ENCODE data around the gene CIAPIN1.

The CIAPIN1 gene

DNA sequence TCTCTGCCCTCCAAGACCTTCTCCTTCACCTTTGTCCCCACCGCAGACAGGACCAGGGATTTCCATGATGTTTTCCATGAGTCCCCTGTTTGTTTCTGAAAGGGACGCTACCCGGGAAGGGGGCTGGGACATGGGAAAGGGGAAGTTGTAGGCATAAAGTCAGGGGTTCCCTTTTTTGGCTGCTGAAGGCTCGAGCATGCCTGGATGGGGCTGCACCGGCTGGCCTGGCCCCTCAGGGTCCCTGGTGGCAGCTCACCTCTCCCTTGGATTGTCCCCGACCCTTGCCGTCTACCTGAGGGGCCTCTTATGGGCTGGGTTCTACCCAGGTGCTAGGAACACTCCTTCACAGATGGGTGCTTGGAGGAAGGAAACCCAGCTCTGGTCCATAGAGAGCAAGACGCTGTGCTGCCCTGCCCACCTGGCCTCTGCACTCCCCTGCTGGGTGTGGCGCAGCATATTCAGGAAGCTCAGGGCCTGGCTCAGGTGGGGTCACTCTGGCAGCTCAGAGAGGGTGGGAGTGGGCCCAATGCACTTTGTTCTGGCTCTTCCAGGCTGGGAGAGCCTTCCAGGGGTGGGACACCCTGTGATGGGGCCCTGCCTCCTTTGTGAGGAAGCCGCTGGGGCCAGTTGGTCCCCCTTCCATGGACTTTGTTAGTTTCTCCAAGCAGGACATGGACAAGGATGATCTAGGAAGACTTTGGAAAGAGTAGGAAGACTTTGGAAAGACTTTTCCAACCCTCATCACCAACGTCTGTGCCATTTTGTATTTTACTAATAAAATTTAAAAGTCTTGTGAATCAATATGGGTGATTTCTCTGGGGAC is 62.7 kb downstream of the CIAPIN1 start:
- TF ChIP-seq, protein P1, sequence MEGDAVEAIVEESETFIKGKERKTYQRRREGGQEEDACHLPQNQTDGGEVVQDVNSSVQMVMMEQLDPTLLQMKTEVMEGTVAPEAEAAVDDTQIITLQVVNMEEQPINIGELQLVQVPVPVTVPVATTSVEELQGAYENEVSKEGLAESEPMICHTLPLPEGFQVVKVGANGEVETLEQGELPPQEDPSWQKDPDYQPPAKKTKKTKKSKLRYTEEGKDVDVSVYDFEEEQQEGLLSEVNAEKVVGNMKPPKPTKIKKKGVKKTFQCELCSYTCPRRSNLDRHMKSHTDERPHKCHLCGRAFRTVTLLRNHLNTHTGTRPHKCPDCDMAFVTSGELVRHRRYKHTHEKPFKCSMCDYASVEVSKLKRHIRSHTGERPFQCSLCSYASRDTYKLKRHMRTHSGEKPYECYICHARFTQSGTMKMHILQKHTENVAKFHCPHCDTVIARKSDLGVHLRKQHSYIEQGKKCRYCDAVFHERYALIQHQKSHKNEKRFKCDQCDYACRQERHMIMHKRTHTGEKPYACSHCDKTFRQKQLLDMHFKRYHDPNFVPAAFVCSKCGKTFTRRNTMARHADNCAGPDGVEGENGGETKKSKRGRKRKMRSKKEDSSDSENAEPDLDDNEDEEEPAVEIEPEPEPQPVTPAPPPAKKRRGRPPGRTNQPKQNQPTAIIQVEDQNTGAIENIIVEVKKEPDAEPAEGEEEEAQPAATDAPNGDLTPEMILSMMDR (IDR thresholded peaks at IDR 0.05; ENCODE audit: extremely low read depth, insufficient read depth, missing control alignments) = no peak
- in situ Hi-C loops (cut with MboI; ENCODE audit: low pct_unique_long_range_greater_than_20kb, low sequenced_read_pairs, unreplicated experiment) = no loop called here
- no peak for DNase-seq (ENCODE audit: low spot score)

DNA sequence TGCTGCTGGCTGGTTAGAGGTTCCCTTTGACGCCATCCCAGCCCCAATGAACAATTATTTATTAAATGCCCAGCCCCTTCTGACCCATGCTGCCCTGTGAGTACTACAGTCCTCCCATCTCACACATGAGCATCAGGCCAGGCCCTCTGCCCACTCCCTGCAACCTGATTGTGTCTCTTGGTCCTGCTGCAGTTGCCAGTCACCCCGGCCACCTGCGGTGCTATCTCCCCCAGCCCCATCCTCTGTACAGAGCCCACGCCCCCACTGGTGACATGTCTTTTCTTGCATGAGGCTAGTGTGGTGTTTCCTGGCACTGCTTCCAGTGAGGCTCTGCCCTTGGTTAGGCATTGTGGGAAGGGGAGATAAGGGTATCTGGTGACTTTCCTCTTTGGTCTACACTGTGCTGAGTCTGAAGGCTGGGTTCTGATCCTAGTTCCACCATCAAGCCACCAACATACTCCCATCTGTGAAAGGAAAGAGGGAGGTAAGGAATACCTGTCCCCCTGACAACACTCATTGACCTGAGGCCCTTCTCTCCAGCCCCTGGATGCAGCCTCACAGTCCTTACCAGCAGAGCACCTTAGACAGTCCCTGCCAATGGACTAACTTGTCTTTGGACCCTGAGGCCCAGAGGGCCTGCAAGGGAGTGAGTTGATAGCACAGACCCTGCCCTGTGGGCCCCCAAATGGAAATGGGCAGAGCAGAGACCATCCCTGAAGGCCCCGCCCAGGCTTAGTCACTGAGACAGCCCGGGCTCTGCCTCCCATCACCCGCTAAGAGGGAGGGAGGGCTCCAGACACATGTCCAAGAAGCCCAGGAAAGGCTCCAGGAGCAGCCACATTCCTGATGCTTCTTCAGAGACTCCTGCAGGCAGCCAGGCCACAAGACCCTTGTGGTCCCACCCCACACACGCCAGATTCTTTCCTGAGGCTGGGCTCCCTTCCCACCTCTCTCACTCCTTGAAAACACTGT is 63.6 kb downstream of the CIAPIN1 start:
- in situ Hi-C loops (cut with MboI; ENCODE audit: low pct_unique_long_range_greater_than_20kb, low sequenced_read_pairs, unreplicated experiment) = no loop called here
- TF ChIP-seq, protein P1 (IDR thresholded peaks at IDR 0.05; ENCODE audit: extremely low read depth, insufficient read depth, missing control alignments) = no peak
- no peak for DNase-seq (ENCODE audit: low spot score)

DNA sequence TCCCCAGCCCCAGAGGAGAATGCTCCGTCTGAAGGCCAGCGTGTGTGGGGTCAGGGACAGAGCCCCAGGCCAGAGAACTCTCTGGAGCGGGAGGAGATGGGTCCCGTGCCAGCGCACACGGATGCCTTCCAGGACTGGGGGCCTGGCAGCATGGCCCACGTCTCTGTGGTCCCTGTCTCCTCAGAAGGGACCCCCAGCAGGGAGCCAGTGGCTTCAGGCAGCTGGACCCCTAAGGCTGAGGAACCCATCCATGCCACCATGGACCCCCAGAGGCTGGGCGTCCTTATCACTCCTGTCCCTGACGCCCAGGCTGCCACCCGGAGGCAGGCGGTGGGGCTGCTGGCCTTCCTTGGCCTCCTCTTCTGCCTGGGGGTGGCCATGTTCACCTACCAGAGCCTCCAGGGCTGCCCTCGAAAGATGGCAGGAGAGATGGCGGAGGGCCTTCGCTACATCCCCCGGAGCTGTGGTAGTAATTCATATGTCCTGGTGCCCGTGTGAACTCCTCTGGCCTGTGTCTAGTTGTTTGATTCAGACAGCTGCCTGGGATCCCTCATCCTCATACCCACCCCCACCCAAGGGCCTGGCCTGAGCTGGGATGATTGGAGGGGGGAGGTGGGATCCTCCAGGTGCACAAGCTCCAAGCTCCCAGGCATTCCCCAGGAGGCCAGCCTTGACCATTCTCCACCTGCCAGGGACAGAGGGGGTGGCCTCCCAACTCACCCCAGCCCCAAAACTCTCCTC is 64.5 kb downstream of the CIAPIN1 start:
- TF ChIP-seq, protein P1 (IDR thresholded peaks at IDR 0.05; ENCODE audit: extremely low read depth, insufficient read depth, missing control alignments) = peak; percentile 20
- in situ Hi-C loops (cut with MboI; ENCODE audit: low pct_unique_long_range_greater_than_20kb, low sequenced_read_pairs, unreplicated experiment) = no loop called here
- no peak for DNase-seq (ENCODE audit: low spot score)

DNA sequence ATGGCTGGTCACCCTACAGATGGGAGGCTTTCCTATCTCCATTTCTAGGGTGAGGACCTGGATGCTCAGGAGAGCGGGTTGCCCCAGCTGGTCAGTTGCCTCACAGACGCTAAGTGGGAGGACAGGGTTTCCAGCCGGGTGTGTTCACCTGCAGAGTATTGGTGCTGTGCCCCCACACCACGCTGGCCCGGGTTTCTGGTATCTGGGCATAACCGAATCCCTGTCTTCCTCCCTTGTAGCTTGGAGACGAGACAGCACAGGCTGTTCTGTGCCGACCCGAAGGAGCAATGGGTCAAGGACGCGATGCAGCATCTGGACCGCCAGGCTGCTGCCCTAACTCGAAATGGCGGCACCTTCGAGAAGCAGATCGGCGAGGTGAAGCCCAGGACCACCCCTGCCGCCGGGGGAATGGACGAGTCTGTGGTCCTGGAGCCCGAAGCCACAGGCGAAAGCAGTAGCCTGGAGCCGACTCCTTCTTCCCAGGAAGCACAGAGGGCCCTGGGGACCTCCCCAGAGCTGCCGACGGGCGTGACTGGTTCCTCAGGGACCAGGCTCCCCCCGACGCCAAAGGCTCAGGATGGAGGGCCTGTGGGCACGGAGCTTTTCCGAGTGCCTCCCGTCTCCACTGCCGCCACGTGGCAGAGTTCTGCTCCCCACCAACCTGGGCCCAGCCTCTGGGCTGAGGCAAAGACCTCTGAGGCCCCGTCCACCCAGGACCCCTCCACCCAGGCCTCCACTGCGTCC is 65.2 kb downstream of the CIAPIN1 start:
- in situ Hi-C loops (cut with MboI; ENCODE audit: low pct_unique_long_range_greater_than_20kb, low sequenced_read_pairs, unreplicated experiment) = no loop called here
- TF ChIP-seq, protein P1 (IDR thresholded peaks at IDR 0.05; ENCODE audit: extremely low read depth, insufficient read depth, missing control alignments) = no peak
- no peak for DNase-seq (ENCODE audit: low spot score)

DNA sequence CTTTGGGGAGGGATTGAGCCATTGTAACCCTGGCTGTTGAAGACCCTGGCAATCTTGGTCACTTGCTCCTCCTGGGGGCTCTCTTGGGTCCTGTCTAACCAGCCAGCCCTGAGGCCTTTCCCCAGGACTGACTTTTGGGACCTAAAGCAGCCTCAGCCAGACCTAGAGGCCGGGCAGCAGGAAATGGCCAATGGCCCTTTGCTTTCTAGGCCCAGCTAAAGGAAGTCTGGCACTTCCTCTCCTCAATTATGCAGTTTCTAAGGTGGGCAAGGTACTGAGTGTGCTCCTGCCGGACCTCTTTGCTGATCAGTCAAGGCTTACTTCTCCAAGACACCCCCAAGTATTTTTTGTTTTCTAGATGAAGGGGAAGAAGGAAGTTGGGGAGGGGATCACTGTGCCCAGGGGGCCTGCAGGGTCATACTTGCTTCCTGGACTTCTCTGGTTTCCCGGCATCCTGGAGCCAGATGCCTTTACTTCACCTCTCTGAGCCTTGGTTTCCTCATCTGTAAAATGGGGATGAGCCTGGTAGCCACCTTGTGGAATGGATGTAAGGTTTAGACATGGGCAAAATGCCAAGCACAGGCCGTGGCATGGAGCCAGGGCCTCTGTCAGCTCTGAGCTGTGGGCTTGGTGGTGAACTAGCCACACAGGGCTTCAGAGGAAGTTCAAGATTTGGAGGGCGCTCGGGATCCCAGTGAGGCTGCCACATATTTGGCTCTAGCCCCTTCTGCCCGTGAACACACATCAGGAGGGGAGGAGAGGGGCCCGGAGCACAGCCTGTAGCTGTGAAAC is 66.3 kb downstream of the CIAPIN1 start:
- TF ChIP-seq, protein P1 (IDR thresholded peaks at IDR 0.05; ENCODE audit: extremely low read depth, insufficient read depth, missing control alignments) = no peak
- in situ Hi-C loops (cut with MboI; ENCODE audit: low pct_unique_long_range_greater_than_20kb, low sequenced_read_pairs, unreplicated experiment) = no loop called here
- DNase-seq (ENCODE audit: low spot score) = no peak

Data from GM13977 (cell line).